ENCODE data around the gene GMPR.

Gene GMPR

DNA sequence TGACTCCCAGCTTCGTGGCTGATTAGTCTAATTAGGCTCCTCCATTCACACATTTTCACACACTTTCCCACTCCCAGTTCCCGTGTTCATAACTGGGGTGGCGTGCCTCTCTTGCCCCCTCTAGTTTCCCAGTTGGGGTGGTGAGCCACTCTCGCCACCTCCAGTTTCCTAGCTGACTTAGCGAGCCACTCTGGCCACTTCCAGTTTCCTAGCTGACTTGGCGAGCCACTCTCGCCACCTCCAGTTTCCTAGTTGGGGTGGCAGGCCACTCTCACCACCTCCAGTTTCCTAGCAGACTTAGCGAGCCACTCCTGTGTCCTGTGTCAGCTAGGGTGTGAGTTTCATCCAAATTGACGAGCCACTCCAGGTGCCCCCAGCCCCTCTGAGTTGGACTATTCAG lies 7.4 kb upstream of the GMPR start:
- no peak for DNase-seq
- H3K4me1 ChIP-seq = peaks cover 0 to 18% (median 8%) of the 10 kb centered on the region in 4 donors
- intact Hi-C loops (cut with DNase I; ENCODE audit: low total_unique reads) = no loop called here
- no peak overlapping the region for H3K4me3 ChIP-seq
- H3K36me3 ChIP-seq = no peaks in the 10 kb centered on the region
- H3K9me3 ChIP-seq = no peaks in the 10 kb centered on the region
- TF ChIP-seq, protein P1, sequence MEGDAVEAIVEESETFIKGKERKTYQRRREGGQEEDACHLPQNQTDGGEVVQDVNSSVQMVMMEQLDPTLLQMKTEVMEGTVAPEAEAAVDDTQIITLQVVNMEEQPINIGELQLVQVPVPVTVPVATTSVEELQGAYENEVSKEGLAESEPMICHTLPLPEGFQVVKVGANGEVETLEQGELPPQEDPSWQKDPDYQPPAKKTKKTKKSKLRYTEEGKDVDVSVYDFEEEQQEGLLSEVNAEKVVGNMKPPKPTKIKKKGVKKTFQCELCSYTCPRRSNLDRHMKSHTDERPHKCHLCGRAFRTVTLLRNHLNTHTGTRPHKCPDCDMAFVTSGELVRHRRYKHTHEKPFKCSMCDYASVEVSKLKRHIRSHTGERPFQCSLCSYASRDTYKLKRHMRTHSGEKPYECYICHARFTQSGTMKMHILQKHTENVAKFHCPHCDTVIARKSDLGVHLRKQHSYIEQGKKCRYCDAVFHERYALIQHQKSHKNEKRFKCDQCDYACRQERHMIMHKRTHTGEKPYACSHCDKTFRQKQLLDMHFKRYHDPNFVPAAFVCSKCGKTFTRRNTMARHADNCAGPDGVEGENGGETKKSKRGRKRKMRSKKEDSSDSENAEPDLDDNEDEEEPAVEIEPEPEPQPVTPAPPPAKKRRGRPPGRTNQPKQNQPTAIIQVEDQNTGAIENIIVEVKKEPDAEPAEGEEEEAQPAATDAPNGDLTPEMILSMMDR (IDR thresholded peaks at IDR 0.05) = no peak
- no peak overlapping the region for H3K27ac ChIP-seq
- H3K27me3 ChIP-seq = no peaks in the 10 kb centered on the region

DNA sequence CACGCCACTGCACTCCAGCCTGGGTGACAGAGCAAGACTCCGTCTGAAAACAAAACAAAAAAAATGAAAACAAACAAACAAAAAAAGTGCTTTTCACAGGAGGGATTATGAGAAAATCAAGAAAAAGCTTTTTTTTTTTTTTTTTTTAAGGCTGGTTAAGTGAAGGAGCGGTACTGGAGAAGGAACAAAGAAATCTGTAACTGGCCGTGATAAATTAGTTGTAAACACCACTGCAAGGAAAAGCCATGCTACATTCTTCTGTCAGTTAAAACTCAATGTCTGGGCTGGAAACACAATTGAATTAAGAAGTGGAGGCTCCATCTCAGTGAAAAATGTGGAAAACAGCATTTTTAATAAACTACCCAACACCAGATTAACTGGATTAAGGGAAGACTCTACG lies 6.3 kb upstream of the GMPR start:
- no peaks in the 10 kb centered on the region for H3K9me3 ChIP-seq
- H3K27me3 ChIP-seq = no peaks in the 10 kb centered on the region
- no peak for DNase-seq
- H3K4me1 ChIP-seq = peaks cover 0 to 29% (median 11%) of the 10 kb centered on the region in 4 donors
- H3K36me3 ChIP-seq = no peaks in the 10 kb centered on the region
- H3K27ac ChIP-seq = no peak overlapping the region
- intact Hi-C loops (cut with DNase I; ENCODE audit: low total_unique reads) = no loop called here
- no peak overlapping the region for H3K4me3 ChIP-seq
- TF ChIP-seq, protein P1 (IDR thresholded peaks at IDR 0.05) = no peak

DNA sequence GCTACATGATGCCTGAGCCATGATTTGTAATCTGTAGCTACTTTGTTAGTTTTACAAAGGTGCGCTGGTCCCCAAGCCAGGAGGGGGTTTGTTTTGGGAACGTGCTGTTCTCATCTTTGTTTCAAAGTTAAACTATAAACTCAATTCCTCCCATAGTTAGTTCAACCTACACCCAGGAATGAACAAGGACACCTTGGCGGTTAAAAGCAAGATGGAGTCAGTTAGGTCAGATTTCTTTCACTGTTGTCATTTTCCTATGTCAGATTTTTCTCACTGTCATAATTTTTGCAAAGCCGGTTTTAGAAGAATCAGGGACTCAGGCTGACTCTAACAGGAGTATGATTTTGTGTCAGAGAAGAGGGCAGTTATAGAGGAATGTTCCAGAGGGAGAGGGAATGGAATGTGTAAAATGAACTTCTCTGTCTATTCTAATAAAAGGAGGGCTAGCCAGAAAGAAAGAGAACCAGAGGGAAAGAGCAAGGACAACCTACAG lies 2.3 kb upstream of the GMPR start:
- Histone ChIP-seq H3K36me3 (no peaks in the 10 kb centered on the region), H3K9me3 (no peaks in the 10 kb centered on the region), H3K4me3 (peak overlapping the region in 1 of 2 donors; percentile 19), H3K27ac (peak overlapping the region; percentile 87), H3K27me3 (no peaks in the 10 kb centered on the region), H3K4me1 (peaks cover 0 to 36% (median 22%) of the 10 kb centered on the region in 4 donors)
- no peak for DNase-seq
- TF ChIP-seq, protein P1 (IDR thresholded peaks at IDR 0.05) = no peak
- intact Hi-C loops (cut with DNase I; ENCODE audit: low total_unique reads) = loop anchor here (5.0 kb wide), 1 partner anchor 86 kb away; no protein-coding TSS in a partner anchor

DNA sequence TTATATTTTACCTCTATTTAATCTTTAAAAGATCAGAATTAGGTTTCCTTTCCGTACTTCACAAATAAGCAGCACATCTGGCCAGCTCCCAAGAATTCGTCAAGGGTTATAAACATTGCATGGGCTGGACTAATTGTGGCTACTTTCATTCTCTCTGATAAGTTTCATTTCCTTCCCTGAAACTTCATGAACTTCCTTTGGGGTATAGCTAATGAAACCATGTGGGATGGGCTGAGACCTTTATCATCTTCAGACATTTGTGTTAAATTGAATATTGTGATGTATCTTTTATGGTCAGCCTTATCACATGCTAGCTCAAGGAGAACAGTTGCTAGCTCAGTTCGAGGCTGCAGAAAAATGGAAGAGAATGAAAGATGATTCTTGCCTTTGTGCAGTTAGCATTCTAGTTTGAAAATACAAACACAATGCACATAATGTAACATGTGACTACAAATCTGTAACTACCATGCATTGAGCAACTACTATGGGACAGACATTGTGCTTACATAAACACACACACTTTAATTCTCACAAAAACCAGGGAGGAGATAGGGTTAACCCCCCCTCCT lies 1.7 kb upstream of the GMPR start:
- H3K27me3 ChIP-seq = no peaks in the 10 kb centered on the region
- TF ChIP-seq, protein P1 (IDR thresholded peaks at IDR 0.05) = no peak
- DNase-seq = peak in 1 of 2 donors; percentile 58
- no peaks in the 10 kb centered on the region for H3K9me3 ChIP-seq
- H3K4me3 ChIP-seq = peak overlapping the region in 1 of 2 donors; percentile 19
- H3K4me1 ChIP-seq = peaks cover 0 to 42% (median 27%) of the 10 kb centered on the region in 4 donors
- intact Hi-C loops (cut with DNase I; ENCODE audit: low total_unique reads) = loop anchor here (5.0 kb wide), 1 partner anchor 86 kb away; no protein-coding TSS in a partner anchor
- no peaks in the 10 kb centered on the region for H3K36me3 ChIP-seq
- peak overlapping the region; percentile 87 for H3K27ac ChIP-seq

DNA sequence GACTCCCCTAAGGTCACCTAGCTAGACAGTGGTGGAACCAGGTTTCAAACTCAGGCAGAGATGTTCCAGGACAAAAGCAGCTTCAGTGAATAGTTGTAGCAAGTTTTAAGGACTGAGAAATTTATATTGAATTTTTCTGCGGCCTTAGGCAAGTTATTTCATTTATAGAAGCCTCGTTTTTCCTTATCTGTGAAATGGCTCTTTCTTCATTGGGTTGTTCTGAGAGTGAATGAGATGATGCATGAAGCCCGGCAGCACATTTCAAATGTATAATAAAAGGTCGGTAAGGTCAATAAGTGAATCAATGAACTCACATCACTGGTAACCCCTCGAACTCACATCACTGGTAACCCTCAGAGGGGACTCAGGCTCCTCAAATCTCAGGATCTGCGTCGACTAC lies 1.1 kb upstream of the GMPR start:
- Histone ChIP-seq H3K27me3 (no peaks in the 10 kb centered on the region), H3K9me3 (no peaks in the 10 kb centered on the region), H3K36me3 (no peaks in the 10 kb centered on the region), H3K4me1 (peaks cover 0 to 48% (median 28%) of the 10 kb centered on the region in 4 donors), H3K4me3 (no peak overlapping the region), H3K27ac (peak overlapping the region; percentile 87)
- TF ChIP-seq, protein P1 (IDR thresholded peaks at IDR 0.05) = no peak
- intact Hi-C loops (cut with DNase I; ENCODE audit: low total_unique reads) = loop anchor here (5.0 kb wide), 1 partner anchor 85 kb away; no protein-coding TSS in a partner anchor
- no peak for DNase-seq

Measured in tibial artery (tissue), 4 donors.